Stimulated activated CD8-positive, alpha-beta memory T cell treated with anti-CD3 and anti-CD28 coated beads, Interleukin-2, amount 100 ng/mL, for 48 hours (primary cell): ENCODE results near the gene MSANTD2.

Experiments
- DNase-seq, 2 donors: peaks; one replicate each; pipeline ENCODE4 v3.0.0-alpha.2; 2020; ENCODE audit warnings: low read depth in 2 of 2

Gene MSANTD2

DNA sequence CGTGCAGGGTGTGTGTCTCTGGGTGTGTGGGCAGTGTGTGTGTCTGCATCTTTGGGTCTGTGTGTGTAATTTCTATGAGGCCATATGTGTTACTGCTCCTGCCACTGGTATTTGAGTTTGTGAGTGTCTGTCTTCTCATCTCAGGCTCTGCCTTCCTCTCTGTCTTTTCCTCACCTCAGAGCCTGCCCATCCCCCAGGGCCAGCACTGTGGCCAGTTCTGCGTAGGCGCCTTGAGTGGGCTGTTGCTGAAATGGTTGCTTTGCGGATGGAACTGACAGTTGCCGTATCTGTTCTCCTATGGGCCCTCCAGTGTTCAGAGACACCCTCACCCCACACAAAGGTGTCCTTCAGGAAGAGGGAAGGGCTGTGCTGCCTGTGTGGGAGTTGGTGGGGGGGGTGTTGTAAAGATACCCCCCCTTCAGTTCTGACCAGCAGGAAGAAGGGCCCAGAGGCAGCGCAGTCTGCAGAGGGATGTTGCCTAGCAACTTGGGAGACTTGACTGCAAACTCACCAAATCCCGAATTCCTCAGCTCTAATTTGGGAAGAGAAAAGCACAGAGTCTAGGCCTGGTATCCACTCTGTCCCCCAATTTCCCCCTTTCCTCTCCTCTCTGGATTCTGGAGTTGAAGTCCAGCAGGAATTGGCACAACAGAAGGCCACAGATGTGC, 62.4 kb downstream of the MSANTD2 start:
- DNase-seq: no peak

DNA sequence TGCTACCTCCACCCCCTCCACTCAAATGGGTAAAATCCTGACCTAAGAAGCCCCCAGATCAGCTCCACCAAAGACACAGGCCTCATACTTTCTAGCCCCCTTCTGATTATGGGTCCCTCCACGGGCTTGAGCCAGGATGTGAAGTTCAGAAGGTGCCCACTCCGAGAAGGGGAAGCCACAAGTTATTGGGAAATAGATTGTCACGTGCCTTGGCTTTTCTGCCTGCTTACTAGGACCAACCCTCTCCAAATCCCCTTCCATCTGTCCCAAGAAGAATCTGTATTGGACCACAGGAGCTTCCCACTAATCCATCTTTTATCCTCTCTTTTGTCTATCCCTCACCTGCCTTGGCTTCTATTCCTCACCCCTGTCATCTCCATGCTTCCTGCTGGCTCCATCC, 63.5 kb downstream of the MSANTD2 start:
- DNase-seq: no peak

DNA sequence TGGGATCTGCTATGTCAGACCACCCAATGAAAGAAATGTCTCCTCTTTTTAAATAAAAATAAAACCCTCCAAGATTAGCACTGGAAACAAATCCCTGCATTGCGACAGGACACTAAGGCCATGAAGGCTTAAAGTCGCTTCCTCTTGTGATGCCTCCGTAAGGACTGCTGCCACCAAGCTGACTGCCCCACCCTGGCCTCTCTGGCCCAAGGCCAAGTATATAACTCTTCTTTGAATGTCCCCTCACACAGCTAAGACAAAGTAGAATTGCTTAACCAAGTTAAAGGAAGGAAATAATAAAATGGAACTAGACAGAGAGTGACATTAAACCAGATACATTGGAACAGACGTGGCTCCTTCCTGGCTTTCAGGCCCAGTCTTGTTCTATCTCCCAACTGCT, 68.0 kb downstream of the MSANTD2 start:
- no peak for DNase-seq

DNA sequence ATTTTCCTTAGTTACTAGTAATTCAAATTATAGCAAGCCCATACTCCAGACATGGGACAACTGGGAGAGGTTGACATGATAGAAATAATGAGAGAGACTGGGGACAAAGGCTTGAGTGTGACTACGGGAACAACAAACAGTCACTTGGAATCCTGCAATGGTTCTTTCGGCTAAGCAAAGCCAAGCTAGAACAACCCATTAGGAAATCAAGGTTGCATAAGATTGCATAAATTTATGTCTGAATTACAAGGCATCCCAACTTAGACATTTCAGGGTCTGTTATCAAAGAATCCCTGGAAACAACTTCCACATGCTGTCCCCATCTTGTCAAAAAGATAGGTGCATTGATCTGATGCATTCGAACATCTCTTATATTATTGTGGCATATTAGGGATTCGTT, 70.6 kb downstream of the MSANTD2 start:
- DNase-seq: no peak

DNA sequence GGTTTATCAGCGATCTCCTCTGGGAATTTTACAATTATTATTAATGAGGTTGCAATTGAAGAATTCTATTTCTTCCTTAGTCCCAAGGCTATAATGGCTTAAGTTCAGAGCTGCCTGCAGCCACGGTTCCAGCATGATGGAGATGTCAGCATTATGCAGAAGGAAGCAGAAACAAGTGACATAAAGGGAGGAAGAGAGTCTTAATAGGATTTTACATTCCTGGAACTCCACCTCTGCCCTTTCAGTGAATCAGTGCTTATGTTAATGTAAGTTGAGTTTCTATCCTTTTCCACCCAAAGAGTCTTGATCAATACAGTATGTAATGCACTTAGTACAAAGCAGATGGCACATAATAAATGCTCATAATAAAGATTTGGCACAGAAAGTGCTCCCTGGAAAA, 72.1 kb downstream of the MSANTD2 start:
- no peak for DNase-seq

DNA sequence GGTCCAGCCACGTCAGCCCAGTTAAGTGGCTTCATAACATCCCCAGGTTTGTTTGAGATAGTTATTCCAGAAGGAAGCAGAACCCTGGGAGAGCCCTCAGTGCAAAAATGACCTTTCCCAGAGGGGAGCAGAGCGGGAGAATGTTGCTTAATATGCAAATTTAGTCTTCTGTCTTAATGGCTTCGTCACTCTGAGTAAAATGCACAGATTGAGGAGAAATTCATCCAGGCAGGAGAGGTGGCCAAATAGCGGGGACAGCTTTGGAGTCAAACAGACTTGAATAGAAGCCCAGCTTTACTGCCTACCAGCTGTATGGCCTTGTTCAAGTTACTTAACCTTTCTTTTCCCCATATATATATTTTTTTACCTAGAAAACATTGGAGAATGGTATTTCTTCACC, 72.7 kb downstream of the MSANTD2 start:
- DNase-seq: no peak

DNA sequence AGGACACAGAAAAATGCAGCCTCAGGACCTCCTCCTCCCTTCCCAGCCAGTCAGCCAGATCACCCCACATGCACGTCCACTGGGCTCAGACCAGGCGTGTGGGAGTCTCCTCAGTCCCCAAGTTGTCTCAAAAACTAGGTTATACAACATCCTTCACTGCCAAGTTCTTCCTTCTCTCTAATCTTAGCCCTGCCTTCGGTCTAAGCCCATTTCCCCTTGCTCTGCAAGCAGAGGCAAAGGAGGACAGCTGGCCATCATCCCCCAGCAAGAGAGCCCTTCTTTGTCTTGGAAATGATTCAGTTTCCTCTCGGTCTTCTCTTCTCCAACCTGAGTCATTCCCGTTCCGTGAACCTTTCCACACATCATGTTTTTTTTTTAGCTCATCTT, 74.5 kb downstream of the MSANTD2 start:
- no peak for DNase-seq

DNA sequence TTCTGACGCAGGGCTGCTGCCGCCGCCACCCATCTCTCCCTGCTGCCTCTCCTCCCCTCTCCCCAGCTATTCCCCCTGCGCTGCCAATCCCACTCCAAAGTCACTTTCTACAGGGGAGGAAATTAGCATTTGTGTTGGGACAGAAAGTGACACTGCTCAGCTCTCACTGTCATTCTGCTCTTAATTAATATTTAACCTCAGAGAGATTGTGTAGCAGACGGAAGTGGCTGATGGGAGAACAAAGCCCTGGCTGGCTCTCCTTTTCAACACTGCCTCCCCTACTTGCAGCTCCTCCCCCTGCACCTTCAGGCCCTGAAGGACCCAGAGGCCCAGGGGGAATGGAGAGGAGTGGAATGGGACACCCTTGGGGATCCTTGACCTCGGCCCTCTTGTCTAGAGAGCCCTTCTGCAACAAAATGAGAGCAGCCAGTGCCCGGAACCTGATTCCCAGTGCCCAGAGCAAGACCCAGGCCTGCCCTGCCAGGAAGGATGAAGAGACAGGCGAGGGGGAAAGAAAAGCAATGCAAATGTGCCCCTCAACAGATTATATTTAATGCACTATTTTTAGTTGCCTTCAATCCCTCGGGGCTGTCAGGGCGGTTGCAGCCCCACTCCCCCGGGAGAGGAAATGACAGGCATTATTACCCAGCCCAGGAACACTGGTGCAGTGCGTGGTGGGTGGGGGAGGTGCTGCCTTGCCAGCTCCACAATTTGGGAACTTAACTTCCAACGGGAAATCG, 75.1 kb downstream of the MSANTD2 start:
- DNase-seq: no peak

DNA sequence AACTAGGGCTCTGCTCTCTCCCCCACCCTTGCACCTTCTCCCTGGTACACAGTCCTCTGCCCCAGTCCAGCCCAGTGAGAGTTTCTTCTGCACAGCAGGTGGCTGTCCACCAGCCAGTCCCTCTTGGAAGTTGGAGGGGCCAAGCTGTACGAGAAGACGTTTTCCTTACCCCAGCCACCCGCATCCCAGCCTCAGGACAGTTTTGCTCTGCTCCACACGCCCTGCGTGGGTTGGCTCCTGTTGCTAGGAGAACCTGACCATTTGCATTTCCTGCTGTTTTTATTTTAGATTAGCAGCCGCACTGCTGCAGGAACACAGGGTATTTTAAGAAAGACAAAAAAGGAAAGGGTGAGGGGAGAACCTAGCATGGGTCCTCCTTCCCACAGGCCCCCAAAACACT, 78.0 kb downstream of the MSANTD2 start:
- DNase-seq: no peak

DNA sequence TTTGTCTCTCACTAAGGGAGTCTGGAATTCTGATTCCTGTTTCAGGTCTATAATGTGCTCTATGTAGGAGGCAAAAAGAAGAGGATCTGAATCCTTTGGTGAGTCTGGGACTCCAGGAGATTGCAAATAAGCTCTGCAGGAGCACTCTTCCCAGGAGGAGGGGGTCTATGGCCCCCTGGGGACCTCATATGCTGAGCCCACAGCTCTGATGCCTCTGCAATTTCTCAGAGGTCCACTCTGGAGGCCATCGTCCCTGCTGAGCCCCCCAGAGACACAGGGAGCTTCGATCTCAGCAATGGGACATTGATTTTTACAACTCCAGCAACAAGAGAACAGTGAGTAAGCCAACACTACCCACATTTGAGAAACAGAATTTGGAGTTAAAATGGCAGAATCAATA, 80.7 kb downstream of the MSANTD2 start:
- DNase-seq: no peak

DNA sequence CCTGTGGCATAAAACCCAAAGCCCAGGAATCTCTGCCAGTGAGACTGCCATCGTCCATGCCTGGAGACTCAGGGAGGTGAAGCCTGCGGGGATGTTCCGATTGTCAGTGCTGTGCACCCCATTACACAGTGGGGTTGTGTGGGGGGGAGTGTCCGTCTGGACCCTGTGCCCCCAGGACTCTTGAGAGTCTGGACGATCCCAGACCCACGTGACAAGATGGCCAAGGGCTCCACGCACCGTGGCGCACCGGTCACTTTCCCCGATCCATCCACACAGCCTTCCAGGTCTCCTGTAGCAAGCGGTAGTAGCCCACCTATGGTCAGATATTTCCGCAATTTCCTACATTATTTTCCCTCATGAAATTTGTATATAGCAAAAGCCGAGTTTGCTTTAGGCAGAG, 81.4 kb downstream of the MSANTD2 start:
- no peak for DNase-seq

DNA sequence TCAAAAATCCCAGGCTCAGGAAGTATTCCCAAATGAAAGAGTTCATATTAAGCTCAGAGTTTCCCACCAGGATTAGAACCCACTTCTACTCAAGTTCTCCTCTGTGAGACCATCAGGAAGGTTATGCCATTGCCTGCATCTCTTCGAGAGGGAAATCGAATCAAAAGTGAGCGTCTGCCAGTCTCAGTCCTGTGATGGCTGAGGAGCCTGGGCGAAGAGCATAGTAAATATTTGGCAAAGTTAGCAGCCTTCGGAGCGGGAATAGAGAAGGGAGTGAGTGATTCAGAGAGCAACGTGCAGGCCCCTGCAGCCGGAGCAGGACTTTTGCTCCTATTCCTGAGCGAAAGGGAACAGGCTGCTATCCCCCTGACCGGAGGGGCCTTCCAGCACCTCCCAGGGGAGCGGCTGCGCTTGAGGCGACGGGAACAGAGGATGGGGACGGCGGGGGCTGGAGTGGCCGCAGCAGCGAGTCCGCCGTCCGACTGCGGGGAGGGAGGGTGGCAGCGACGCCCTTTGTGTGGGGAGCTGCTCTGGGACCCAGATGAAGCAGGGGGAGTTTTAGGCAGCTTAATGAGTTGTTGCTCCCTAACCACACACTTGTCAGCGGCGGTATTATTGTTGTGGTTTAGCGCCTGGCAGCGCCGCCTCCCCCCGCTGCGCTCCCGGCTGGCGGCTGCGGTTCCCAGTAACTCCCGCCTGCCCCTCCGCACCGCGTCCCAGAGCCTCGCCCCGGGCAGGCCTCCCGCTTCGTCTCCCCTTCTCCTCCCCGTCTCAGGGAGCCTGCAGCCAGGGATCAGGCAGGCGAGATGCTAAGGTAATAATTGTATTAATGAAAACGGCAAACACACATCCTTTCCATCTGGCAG, 82.2 kb downstream of the MSANTD2 start:
- peak in 1 of 2 donors; percentile 2 for DNase-seq

DNA sequence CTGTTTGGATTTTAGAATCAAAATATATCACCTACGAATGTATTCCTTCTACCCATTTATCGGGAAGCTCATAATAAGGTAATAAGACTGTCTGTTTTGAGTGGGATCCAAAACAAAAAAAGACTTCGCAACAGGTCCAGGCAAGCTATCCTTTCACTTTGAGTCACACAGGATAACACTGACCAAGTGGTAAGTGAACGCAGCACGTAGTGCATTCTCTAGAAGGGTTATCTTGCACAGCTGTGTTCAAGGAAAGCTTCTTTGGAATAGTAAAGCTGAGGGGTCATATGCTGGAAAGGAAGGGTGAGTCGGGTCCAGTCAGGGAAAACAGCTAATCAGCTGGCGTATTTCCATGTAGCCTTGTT, 82.8 kb downstream of the MSANTD2 start:
- DNase-seq: no peak

DNA sequence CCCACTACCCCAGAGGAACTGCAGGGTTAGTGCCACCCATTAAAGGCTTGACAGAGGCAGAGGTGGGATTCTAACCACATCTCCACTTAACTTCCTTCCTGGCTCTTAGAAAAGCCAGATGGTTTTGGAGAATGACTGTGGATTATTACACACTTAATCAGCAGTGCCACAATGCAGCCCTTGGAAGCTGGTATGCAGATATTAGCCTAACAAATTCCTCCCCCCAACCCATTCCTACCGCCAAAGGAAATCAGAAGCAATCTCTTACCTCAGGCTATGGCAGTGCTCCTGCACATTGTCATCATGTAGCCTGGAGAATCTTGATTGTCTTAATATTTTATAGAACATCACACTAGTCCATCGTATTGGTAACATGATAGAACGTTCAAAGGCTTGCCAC, 83.6 kb downstream of the MSANTD2 start:
- DNase-seq: no peak
